DMS53 (cell line): ENCODE measurements around the gene RAD50.

ENCODE experiments used
- DNase-seq: peaks from one replicate; lab custom pipeline; 2025; lab: John Stamatoyannopoulos, UW

Gene RAD50

GRCh38 chr5:132661231-132662003, 104.6 kb downstream of the RAD50 start:
- no peak for DNase-seq

- DNase-seq: no peak
Observed at GRCh38 chr5:132662004-132662401, 105.2 kb downstream of the RAD50 start.

GRCh38 chr5:132662925-132663770, 106.4 kb downstream of the RAD50 start:
- DNase-seq: peak; percentile 30

- DNase-seq: no peak
Observed at GRCh38 chr5:132663771-132664695, 107.3 kb downstream of the RAD50 start.

- DNase-seq: no peak
Observed at GRCh38 chr5:132664696-132665209, 108.0 kb downstream of the RAD50 start.

GRCh38 chr5:132665574-132666080, 108.8 kb downstream of the RAD50 start:
- no peak for DNase-seq

GRCh38 chr5:132666310-132667123, 109.7 kb downstream of the RAD50 start:
- DNase-seq: no peak

- no peak for DNase-seq
Observed at GRCh38 chr5:132667309-132667708, 110.5 kb downstream of the RAD50 start.

- DNase-seq: no peak
Observed at GRCh38 chr5:132667761-132668705, 111.3 kb downstream of the RAD50 start.

GRCh38 chr5:132668706-132669454, 112.1 kb downstream of the RAD50 start:
- no peak for DNase-seq

- DNase-seq: no peak
Observed at GRCh38 chr5:132669455-132669820, 112.7 kb downstream of the RAD50 start.

GRCh38 chr5:132669966-132670882, 113.4 kb downstream of the RAD50 start:
- no peak for DNase-seq

- DNase-seq: no peak
Observed at GRCh38 chr5:132671000-132671399, 114.2 kb downstream of the RAD50 start.

- no peak for DNase-seq
Observed at GRCh38 chr5:132673488-132673887, 116.7 kb downstream of the RAD50 start.

- DNase-seq: no peak
Observed at GRCh38 chr5:132673939-132674630, 117.3 kb downstream of the RAD50 start, which contains the start of gene IL4. IL4 (plus strand) TSS chr5:132673989; CDS start chr5:132674051, 62 bp downstream.

- peak; percentile 16 for DNase-seq
Observed at GRCh38 chr5:132674671-132675506, 118.1 kb downstream of the RAD50 start.
